Measurements from ENCODE around the gene VWA1.

VWA1 gene

GRCh38 chr1:1440262-1441001 lies 4.9 kb downstream of the VWA1 start:
- ATAC-seq = no peak
- TF ChIP-seq ZNF70 (CRISPR knock-in tag; IDR thresholded peaks at IDR 0.05) (no peak), POU6F1 (CRISPR knock-in tag; IDR thresholded peaks at IDR 0.05; ENCODE audit: borderline replicate concordance, low read depth) (no peak), PPARA (CRISPR knock-in tag; IDR thresholded peaks at IDR 0.05; ENCODE audit: borderline replicate concordance) (no peak), OSR1 (CRISPR knock-in tag; IDR thresholded peaks at IDR 0.05) (no peak), SNAI2 (CRISPR knock-in tag; IDR thresholded peaks at IDR 0.05) (no peak), TOX (CRISPR knock-in tag; IDR thresholded peaks at IDR 0.05; ENCODE audit: borderline replicate concordance) (no peak), ZNF565 (CRISPR knock-in tag; conservative IDR thresholded peaks at IDR 0.05; ENCODE audit: low read depth) (no peak), BACH2 (CRISPR knock-in tag; IDR thresholded peaks at IDR 0.05; ENCODE audit: borderline replicate concordance) (no peak), ZC3H10 (CRISPR knock-in tag; IDR thresholded peaks at IDR 0.05) (no peak), ARNTL (CRISPR knock-in tag; IDR thresholded peaks at IDR 0.05; ENCODE audit: borderline replicate concordance, low read depth) (no peak), ZFP3 (CRISPR knock-in tag; IDR thresholded peaks at IDR 0.05) (no peak), TCF4 (CRISPR knock-in tag; IDR thresholded peaks at IDR 0.05; ENCODE audit: borderline replicate concordance) (no peak), ZFP30 (CRISPR knock-in tag; IDR thresholded peaks at IDR 0.05) (no peak)
- TF ChIP-seq, protein P1, sequence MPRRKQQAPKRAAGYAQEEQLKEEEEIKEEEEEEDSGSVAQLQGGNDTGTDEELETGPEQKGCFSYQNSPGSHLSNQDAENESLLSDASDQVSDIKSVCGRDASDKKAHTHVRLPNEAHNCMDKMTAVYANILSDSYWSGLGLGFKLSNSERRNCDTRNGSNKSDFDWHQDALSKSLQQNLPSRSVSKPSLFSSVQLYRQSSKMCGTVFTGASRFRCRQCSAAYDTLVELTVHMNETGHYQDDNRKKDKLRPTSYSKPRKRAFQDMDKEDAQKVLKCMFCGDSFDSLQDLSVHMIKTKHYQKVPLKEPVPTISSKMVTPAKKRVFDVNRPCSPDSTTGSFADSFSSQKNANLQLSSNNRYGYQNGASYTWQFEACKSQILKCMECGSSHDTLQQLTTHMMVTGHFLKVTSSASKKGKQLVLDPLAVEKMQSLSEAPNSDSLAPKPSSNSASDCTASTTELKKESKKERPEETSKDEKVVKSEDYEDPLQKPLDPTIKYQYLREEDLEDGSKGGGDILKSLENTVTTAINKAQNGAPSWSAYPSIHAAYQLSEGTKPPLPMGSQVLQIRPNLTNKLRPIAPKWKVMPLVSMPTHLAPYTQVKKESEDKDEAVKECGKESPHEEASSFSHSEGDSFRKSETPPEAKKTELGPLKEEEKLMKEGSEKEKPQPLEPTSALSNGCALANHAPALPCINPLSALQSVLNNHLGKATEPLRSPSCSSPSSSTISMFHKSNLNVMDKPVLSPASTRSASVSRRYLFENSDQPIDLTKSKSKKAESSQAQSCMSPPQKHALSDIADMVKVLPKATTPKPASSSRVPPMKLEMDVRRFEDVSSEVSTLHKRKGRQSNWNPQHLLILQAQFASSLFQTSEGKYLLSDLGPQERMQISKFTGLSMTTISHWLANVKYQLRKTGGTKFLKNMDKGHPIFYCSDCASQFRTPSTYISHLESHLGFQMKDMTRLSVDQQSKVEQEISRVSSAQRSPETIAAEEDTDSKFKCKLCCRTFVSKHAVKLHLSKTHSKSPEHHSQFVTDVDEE (CRISPR knock-in tag; IDR thresholded peaks at IDR 0.05) = no peak
- TF ChIP-seq, protein P2, sequence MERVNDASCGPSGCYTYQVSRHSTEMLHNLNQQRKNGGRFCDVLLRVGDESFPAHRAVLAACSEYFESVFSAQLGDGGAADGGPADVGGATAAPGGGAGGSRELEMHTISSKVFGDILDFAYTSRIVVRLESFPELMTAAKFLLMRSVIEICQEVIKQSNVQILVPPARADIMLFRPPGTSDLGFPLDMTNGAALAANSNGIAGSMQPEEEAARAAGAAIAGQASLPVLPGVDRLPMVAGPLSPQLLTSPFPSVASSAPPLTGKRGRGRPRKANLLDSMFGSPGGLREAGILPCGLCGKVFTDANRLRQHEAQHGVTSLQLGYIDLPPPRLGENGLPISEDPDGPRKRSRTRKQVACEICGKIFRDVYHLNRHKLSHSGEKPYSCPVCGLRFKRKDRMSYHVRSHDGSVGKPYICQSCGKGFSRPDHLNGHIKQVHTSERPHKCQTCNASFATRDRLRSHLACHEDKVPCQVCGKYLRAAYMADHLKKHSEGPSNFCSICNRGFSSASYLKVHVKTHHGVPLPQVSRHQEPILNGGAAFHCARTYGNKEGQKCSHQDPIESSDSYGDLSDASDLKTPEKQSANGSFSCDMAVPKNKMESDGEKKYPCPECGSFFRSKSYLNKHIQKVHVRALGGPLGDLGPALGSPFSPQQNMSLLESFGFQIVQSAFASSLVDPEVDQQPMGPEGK (CRISPR knock-in tag; IDR thresholded peaks at IDR 0.05; ENCODE audit: borderline replicate concordance) = no peak
- TF ChIP-seq, protein P3, sequence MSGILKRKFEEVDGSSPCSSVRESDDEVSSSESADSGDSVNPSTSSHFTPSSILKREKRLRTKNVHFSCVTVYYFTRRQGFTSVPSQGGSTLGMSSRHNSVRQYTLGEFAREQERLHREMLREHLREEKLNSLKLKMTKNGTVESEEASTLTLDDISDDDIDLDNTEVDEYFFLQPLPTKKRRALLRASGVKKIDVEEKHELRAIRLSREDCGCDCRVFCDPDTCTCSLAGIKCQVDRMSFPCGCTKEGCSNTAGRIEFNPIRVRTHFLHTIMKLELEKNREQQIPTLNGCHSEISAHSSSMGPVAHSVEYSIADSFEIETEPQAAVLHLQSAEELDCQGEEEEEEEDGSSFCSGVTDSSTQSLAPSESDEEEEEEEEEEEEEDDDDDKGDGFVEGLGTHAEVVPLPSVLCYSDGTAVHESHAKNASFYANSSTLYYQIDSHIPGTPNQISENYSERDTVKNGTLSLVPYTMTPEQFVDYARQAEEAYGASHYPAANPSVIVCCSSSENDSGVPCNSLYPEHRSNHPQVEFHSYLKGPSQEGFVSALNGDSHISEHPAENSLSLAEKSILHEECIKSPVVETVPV (CRISPR knock-in tag; IDR thresholded peaks at IDR 0.05) = no peak
- TF ChIP-seq, protein P4, sequence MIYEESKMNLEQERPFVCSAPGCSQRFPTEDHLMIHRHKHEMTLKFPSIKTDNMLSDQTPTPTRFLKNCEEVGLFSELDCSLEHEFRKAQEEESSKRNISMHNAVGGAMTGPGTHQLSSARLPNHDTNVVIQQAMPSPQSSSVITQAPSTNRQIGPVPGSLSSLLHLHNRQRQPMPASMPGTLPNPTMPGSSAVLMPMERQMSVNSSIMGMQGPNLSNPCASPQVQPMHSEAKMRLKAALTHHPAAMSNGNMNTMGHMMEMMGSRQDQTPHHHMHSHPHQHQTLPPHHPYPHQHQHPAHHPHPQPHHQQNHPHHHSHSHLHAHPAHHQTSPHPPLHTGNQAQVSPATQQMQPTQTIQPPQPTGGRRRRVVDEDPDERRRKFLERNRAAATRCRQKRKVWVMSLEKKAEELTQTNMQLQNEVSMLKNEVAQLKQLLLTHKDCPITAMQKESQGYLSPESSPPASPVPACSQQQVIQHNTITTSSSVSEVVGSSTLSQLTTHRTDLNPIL (CRISPR knock-in tag; IDR thresholded peaks at IDR 0.05; ENCODE audit: low read depth) = no peak

DNA sequence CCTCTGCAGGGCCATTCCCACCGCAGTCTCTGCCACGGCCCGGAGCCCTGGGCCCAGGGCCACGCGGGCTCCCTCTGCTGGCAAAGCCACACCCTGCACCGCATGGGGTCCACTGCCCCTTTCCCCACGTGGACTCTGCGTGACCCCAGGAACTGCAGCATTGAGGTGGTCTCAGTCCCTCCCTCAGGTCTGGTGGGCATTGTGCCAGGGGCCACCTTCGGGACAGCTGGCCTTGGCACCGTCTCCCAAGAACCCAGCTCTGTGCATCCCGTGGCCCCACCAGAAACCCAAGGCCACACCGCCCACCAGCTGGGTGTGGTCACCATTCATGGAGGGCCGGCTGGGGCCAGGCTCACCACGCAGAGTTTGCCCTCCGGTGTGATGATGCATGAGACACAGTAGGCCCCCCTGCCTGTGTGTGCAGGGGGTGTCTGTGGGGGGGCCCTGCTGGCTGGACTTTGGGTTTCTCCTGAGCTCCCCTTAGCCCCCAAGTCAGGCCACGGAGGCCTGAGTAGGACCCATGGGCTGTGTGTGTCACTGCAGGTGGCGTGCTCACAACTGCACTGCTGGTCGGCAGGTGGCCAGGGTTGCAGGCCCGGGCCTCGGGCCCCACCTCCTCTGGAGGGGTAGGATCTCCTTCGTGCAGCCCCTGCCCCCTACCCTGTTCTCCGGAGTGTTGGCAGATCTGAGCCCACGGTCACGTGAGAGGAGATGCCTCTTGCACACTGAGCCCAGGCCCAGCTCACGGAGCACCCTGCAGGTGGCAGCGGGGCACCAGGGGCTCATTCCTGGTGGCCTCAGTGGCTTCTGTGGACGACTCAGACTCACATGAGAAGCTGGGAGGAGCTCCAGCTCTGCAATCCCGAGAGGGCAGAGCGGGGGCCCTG lies 5.8 kb downstream of the VWA1 start:
- ATAC-seq = peak; percentile 67
- TF ChIP-seq TCF4 (CRISPR knock-in tag; IDR thresholded peaks at IDR 0.05; ENCODE audit: borderline replicate concordance) = no peak
- TF ChIP-seq ZNF8 (CRISPR knock-in tag; IDR thresholded peaks at IDR 0.05) = no peak
- TF ChIP-seq TOX (CRISPR knock-in tag; IDR thresholded peaks at IDR 0.05; ENCODE audit: borderline replicate concordance) = no peak
- no peak for TF ChIP-seq ZC3H10 (CRISPR knock-in tag; IDR thresholded peaks at IDR 0.05)
- TF ChIP-seq CSDC2 (CRISPR knock-in tag; IDR thresholded peaks at IDR 0.05) = no peak
- TF ChIP-seq, protein P4 (CRISPR knock-in tag; IDR thresholded peaks at IDR 0.05; ENCODE audit: low read depth) = no peak
- TF ChIP-seq, protein P1 (CRISPR knock-in tag; IDR thresholded peaks at IDR 0.05) = no peak
- no peak for TF ChIP-seq PPARA (CRISPR knock-in tag; IDR thresholded peaks at IDR 0.05; ENCODE audit: borderline replicate concordance)
